IMR-90 (cell line): ENCODE results near the gene NR1I3. TPM values are rescaled to one million over a fixed set of nuclear protein-coding genes. Genes with fewer than 3 reads are reported as not detected.
A peak's percentile ranks its signal among the peaks of the same experiment; 100 is the strongest.

Experiments used
- ATAC-seq: fragments of 200-7000 bp; cut with Tn5 transposase; 2 replicates; pipeline ENCODE4 v1.9.1; 2020; ENCODE audit warnings: low read depth, mild to moderate bottlenecking, moderate library complexity
- BruUV-seq: library from RNA; stranded (reverse); fragments of 400-500 nt; replicated peaks from 2 replicates; lab custom pipeline; 2021; lab: Mats Ljungman, UMichigan
- CTCF ChIA-PET: fragments of 300-600 bp; formaldehyde crosslinking; extraction: SDS; loops from one replicate; lab custom pipeline; 2021; ENCODE audit warnings: antibody characterized with exemption; lab: Yijun Ruan, JAX
- POLR2A ChIA-PET: fragments of 300-600 bp; sonication (Branson Sonifier 250); formaldehyde crosslinking; loops from one replicate; lab custom pipeline; 2022; ENCODE audit warnings: antibody characterized with exemption; ENCODE audit not compliant: unreplicated experiment; lab: Charles Lee
- DNase-seq: peaks from one replicate; pipeline ENCODE4 v3.0.0; 2013
- H2AFZ ChIP-seq: replicated peaks from 2 replicates; pipeline ENCODE3; 2013; ENCODE audit warnings: low read length, mild to moderate bottlenecking; ENCODE audit not compliant: poor library complexity
- H2AK5ac ChIP-seq: 2 replicates; pipeline ENCODE4 v1.6.1; 2013; ENCODE audit warnings: low read depth, low read length, inconsistent platforms
- H2AK9ac ChIP-seq: replicated peaks from 2 replicates; pipeline ENCODE3; 2013; ENCODE audit warnings: mild to moderate bottlenecking, low read depth, low read length, moderate library complexity; ENCODE audit not compliant: poor library complexity
- H2BK120ac ChIP-seq: 2 replicates; pipeline ENCODE4 v1.6.1; 2013; ENCODE audit warnings: low read depth, low read length, inconsistent platforms
- H2BK15ac ChIP-seq: 3 replicates; pipeline ENCODE4 v1.6.1; 2013; ENCODE audit warnings: low read depth, low read length, inconsistent platforms
- H2BK20ac ChIP-seq: 2 replicates; pipeline ENCODE4 v1.6.1; 2013; ENCODE audit warnings: low read depth, mild to moderate bottlenecking, inconsistent platforms, low read length, moderate library complexity
- H2BK5ac ChIP-seq: 2 replicates; pipeline ENCODE4 v1.6.1; 2013; ENCODE audit warnings: mild to moderate bottlenecking, low read depth, low read length, inconsistent platforms; ENCODE audit not compliant: poor library complexity, severe bottlenecking
- H3K14ac ChIP-seq: replicated peaks from 2 replicates; pipeline ENCODE4 v1.6.1; 2013; ENCODE audit warnings: low read depth, low read length, inconsistent platforms
- H3K18ac ChIP-seq: 2 replicates; pipeline ENCODE4 v1.6.1; 2013; ENCODE audit warnings: low read depth, low read length, control low read depth
- H3K23ac ChIP-seq: 2 replicates; pipeline ENCODE4 v1.6.1; 2013; ENCODE audit warnings: low read depth, low read length, inconsistent platforms
- H3K27ac ChIP-seq: 2 replicates; pipeline ENCODE4 v1.5.1; 2013; ENCODE audit warnings: mild to moderate bottlenecking, control low read depth, low read length; ENCODE audit not compliant: insufficient read depth
- H3K27me3 ChIP-seq: 2 replicates; pipeline ENCODE4 v1.6.1; 2013; ENCODE audit warnings: low read length; ENCODE audit not compliant: control insufficient read depth, insufficient read depth
- H3K36me3 ChIP-seq: 2 replicates; pipeline ENCODE4 v1.6.1; 2013; ENCODE audit warnings: low read length, mixed read lengths; ENCODE audit not compliant: control insufficient read depth, insufficient read depth
- H3K4ac ChIP-seq: 2 replicates; pipeline ENCODE4 v1.6.1; 2013; ENCODE audit warnings: low read depth, low read length, inconsistent platforms
- H3K4me1 ChIP-seq: 2 replicates; pipeline ENCODE4 v1.6.1; 2013; ENCODE audit warnings: low read length, mixed read lengths; ENCODE audit not compliant: control insufficient read depth, insufficient read depth
- H3K4me2 ChIP-seq: 2 replicates; pipeline ENCODE4 v1.6.1; 2013; ENCODE audit warnings: low read depth, mild to moderate bottlenecking, control low read depth, low read length, moderate library complexity
- H3K4me3 ChIP-seq: 2 replicates; pipeline ENCODE4 v1.5.1; 2013; ENCODE audit warnings: low read depth, mild to moderate bottlenecking, control low read depth, low read length, moderate library complexity; ENCODE audit not compliant: insufficient read depth
- H3K56ac ChIP-seq: 2 replicates; pipeline ENCODE4 v1.6.1; 2013; ENCODE audit warnings: low read length, inconsistent platforms; ENCODE audit not compliant: insufficient read depth; ENCODE audit errors: extremely low read depth
- H3K79me1 ChIP-seq, 2 experiments: 2 replicates each; pipeline ENCODE4 v1.6.1; 2013; ENCODE audit warnings: low read length in 2 of 2, inconsistent platforms in 1 of 2, low read depth in 1 of 2
- H3K9ac ChIP-seq: 2 replicates; pipeline ENCODE4 v1.6.1; 2013; ENCODE audit warnings: low read depth, low read length, control low read depth
- H3K9me1 ChIP-seq: 2 replicates; pipeline ENCODE4 v1.6.1; 2013; ENCODE audit warnings: low read length, inconsistent platforms; ENCODE audit not compliant: insufficient read depth
- H3K9me3 ChIP-seq: 2 replicates; pipeline ENCODE4 v1.6.1; 2013; ENCODE audit warnings: low read length; ENCODE audit not compliant: control insufficient read depth, insufficient read depth
- H4K20me1 ChIP-seq: 2 replicates; pipeline ENCODE4 v1.6.1; 2013; ENCODE audit warnings: low read length, inconsistent platforms; ENCODE audit not compliant: insufficient read depth
- H4K5ac ChIP-seq: 2 replicates; pipeline ENCODE4 v1.6.1; 2013; ENCODE audit warnings: mild to moderate bottlenecking, low read depth, low read length, control low read depth
- H4K8ac ChIP-seq, 2 experiments: 2 replicates each; pipeline ENCODE4 v1.6.1; 2013; ENCODE audit warnings: low read depth in 2 of 2, low read length in 2 of 2, control low read depth in 1 of 2, inconsistent platforms in 1 of 2
- H4K91ac ChIP-seq: 2 replicates; pipeline ENCODE4 v1.6.1; 2013; ENCODE audit warnings: low read depth, low read length, inconsistent platforms; ENCODE audit not compliant: insufficient read depth
- CEBPB ChIP-seq: IDR thresholded peaks from 2 replicates; pipeline ENCODE4 v1.6.1; 2012; ENCODE audit warnings: low read depth, low read length, improper control_type of control experiment
- ELK1 ChIP-seq: fragments of 150-350 bp; IDR thresholded peaks from 2 replicates; pipeline ENCODE4 v1.6.1; 2016; ENCODE audit warnings: low read depth, mild to moderate bottlenecking, low read length, moderate library complexity, borderline replicate concordance
- FOS ChIP-seq: fragments of 150-350 bp; IDR thresholded peaks from 2 replicates; pipeline ENCODE4 v1.6.1; 2016; ENCODE audit warnings: low read depth, low read length
- NFE2L2 ChIP-seq: fragments of 150-350 bp; IDR thresholded peaks from 2 replicates; pipeline ENCODE4 v1.6.1; 2016; ENCODE audit warnings: low read depth, mild to moderate bottlenecking, low read length
- RCOR1 ChIP-seq: IDR thresholded peaks from 2 replicates; pipeline ENCODE4 v1.6.1; 2012; ENCODE audit warnings: mild to moderate bottlenecking, low read length, improper control_type of control experiment; ENCODE audit not compliant: insufficient replicate concordance
- RFX5 ChIP-seq: IDR thresholded peaks from 2 replicates; pipeline ENCODE4 v1.8.0; 2012; ENCODE audit warnings: low read depth, mild to moderate bottlenecking, low read length, moderate library complexity
- WGBS, 2 experiments: methylation state at CpG; one replicate each; pipeline versions ENCODE4 v1.1.5 to v1.1.7; 2013; ENCODE audit warnings: missing lambda C conversion rate in 2 of 2; ENCODE audit not compliant: insufficient read length in 1 of 2; ENCODE audit errors: extremely low coverage in 2 of 2; 5-methylcytosine and 5-hydroxymethylcytosine counted together
- dilution Hi-C: fragments of 300-500 bp; cut with HindIII; formaldehyde crosslinking; loops from one replicate; pipeline ENCODE4 v1.14.3; 2018; ENCODE audit warnings: low sequenced_read_pairs; ENCODE audit not compliant: unreplicated experiment
- in situ Hi-C: fragments of 300-500 bp; cut with MboI; formaldehyde crosslinking; loops from 3 replicates; pipeline ENCODE4 v1.14.3; 2019; ENCODE audit warnings: low sequenced_read_pairs, inconsistent platforms, mixed read lengths
- intact Hi-C: fragments of 100-400 bp; cut with micrococcal nuclease; formaldehyde crosslinking; loops from 2 replicates; pipeline ENCODE4 v1.10.0; 2022
- polyA plus RNA-seq, 3 experiments: library from polyadenylated mRNA; depleted of rRNA; stranded (reverse); fragments of >200 nt; gene quantifications; 2 replicates each; pipeline ENCODE4 v1.2.3, GENCODE V29; 2012; ENCODE audit warnings: low replicate concordance in 1 of 3
- total RNA-seq: library from RNA; depleted of rRNA; stranded (reverse); fragments of >200 nt; gene quantifications from 2 replicates; pipeline ENCODE4 v1.2.3, GENCODE V29; 2012
- TF ChIP-seq, protein P1 (sequence below): conservative IDR thresholded peaks from 2 replicates; pipeline ENCODE4 v1.5.1; 2012; ENCODE audit warnings: mild to moderate bottlenecking, low read depth, low read length, improper control_type of control experiment

Gene NR1I3
- total and polyA plus RNA-seq, 2 of the 4 experiments (the other 2 are of a cell fraction), result not detected

DNA sequence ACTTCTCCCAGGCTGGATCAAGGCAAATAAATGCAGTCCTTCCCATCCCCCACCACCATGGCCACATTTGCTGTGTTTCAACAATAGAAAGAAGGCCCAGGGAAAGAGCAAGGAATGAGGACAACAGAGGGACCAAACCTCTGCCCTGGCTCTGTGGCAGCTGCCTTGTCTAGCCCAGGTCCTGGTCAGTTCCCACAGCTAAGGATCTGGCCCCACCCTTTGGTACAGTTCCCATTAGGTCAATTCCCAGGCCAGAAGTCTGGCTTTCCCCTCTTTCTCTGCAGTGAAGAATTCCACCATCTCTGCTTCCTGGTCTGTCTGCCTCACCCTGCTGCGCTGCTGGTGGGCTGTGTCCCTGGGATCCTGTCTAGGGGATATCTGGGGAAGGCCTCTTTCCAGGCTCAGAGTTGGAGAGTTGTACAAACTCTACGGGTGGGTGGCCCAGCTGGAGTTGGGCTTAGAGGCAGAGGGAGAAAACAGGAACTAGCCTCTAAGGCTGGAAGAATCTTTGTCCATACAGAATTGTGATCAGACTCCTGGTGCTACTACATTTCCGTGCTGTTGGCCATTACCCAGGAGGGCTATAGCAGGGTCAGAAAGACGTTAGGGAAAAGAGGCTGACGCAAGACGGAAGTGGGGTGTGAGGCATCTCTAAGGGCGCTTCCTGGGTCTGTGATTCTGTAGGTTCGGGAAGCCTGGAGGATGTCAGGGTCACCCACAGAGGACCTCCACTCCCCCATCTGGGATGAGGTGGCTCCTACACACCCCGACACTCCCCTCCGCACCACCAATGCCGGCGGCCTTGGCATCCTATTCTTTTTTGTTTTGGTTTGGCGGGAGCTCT, 36.8 kb downstream of the NR1I3 start:
- Histone ChIP-seq H3K27ac (peak overlapping the region; percentile 88), H3K18ac (peak overlapping the region; percentile 67), H3K79me1 (peaks cover 14 to 32% of the 10 kb centered on the region in 2 experiments), H3K14ac (peak overlapping the region; percentile 99), H4K8ac (peak overlapping the region; percentile 85 to 96), H4K5ac (peak overlapping the region; percentile 84), H3K27me3 (no peaks in the 10 kb centered on the region), H4K91ac (peak overlapping the region; percentile 98), H3K4me1 (peaks cover 31% of the 10 kb centered on the region), H3K9ac (peak overlapping the region; percentile 79), H2AFZ (peak overlapping the region; percentile 98), H2BK15ac (peak overlapping the region; percentile 59; the same call in 2 of the 3 replicates), H3K56ac (peak overlapping the region; percentile 63; the same call in 1 of the 2 replicates), H2BK5ac (peak overlapping the region; percentile 90), H4K20me1 (peaks cover under 1% of the 10 kb centered on the region; the same call in 1 of the 2 replicates), H3K36me3 (peaks cover 6% of the 10 kb centered on the region; the same call in 1 of the 2 replicates), H3K4me3 (peak overlapping the region; percentile 33; the same call in 1 of the 2 replicates), H2AK5ac (peak overlapping the region; percentile 94), H2BK120ac (peak overlapping the region; percentile 95), H3K9me3 (no peaks in the 10 kb centered on the region), H3K4ac (peak overlapping the region; percentile 94), H2AK9ac (peak overlapping the region; percentile 94), H3K23ac (peak overlapping the region; percentile 74; the same call in 1 of the 2 replicates), H3K9me1 (peaks cover 24% of the 10 kb centered on the region), H2BK20ac (peak overlapping the region; percentile 66), H3K4me2 (peak overlapping the region; percentile 74)
- in situ Hi-C loops (no loop called here), dilution Hi-C loops (no loop called here), intact Hi-C loops (no loop called here)
- 8% methylated on average over 2 of the region's 13 CpGs; no CpG with 5 or more reads in 1 of the 2 experiments for WGBS, 2 experiments
- POLR2A ChIA-PET, result interaction anchor here (0.5 to 0.9 kb wide), 2 partner anchors 24 to 73 kb away, joined by 3 to 4 read pairs; partner anchors contain the start of gene TOMM40L
- CTCF ChIA-PET, result interaction anchor here (0.5 to 3.0 kb wide), 5 partner anchors 9 to 185 kb away, joined by 3 to 19 read pairs (median 3); partner anchors contain the start of gene TOMM40L
- BruUV-seq, result no TSS peak
- TF ChIP-seq, protein P1, sequence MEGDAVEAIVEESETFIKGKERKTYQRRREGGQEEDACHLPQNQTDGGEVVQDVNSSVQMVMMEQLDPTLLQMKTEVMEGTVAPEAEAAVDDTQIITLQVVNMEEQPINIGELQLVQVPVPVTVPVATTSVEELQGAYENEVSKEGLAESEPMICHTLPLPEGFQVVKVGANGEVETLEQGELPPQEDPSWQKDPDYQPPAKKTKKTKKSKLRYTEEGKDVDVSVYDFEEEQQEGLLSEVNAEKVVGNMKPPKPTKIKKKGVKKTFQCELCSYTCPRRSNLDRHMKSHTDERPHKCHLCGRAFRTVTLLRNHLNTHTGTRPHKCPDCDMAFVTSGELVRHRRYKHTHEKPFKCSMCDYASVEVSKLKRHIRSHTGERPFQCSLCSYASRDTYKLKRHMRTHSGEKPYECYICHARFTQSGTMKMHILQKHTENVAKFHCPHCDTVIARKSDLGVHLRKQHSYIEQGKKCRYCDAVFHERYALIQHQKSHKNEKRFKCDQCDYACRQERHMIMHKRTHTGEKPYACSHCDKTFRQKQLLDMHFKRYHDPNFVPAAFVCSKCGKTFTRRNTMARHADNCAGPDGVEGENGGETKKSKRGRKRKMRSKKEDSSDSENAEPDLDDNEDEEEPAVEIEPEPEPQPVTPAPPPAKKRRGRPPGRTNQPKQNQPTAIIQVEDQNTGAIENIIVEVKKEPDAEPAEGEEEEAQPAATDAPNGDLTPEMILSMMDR, result no peak
- no peak for TF ChIP-seq NFE2L2
- TF ChIP-seq RFX5, result no peak
- TF ChIP-seq CEBPB, result peak; percentile 49; the same call in 1 of the 2 replicates
- no peak for TF ChIP-seq RCOR1
- no peak for TF ChIP-seq ELK1
- TF ChIP-seq FOS, result no peak
- ATAC-seq (no peak), DNase-seq (peak; percentile 69)
